DLD1 (cell line): ENCODE measurements around the gene LMBR1.

Experiments used
- in situ Hi-C: cut with HindIII; loops from 2 replicates; pipeline ENCODE4 v1.10.0; 2017; ENCODE audit warnings: low sequenced_read_pairs

Gene LMBR1

GRCh38 chr7:156764016-156764669 lies 128.8 kb downstream of the LMBR1 start:
- in situ Hi-C loops = no loop called here

GRCh38 chr7:156759579-156760202 lies 133.3 kb downstream of the LMBR1 start:
- in situ Hi-C loops = no loop called here

- in situ Hi-C loops = no loop called here
Observed at GRCh38 chr7:156759143-156759542, 133.8 kb downstream of the LMBR1 start.

- in situ Hi-C loops = no loop called here
Observed at GRCh38 chr7:156754201-156754600, 138.8 kb downstream of the LMBR1 start.

- in situ Hi-C loops = no loop called here
Observed at GRCh38 chr7:156753630-156754029, 139.4 kb downstream of the LMBR1 start.

GRCh38 chr7:156753229-156753560 lies 139.8 kb downstream of the LMBR1 start:
- in situ Hi-C loops = no loop called here

- in situ Hi-C loops = no loop called here
Observed at GRCh38 chr7:156752367-156753228, 140.4 kb downstream of the LMBR1 start.

GRCh38 chr7:156751319-156751718 lies 141.7 kb downstream of the LMBR1 start:
- in situ Hi-C loops = no loop called here

- in situ Hi-C loops = no loop called here
Observed at GRCh38 chr7:156747718-156748117, 145.3 kb downstream of the LMBR1 start.

GRCh38 chr7:156746891-156747290 lies 146.1 kb downstream of the LMBR1 start:
- in situ Hi-C loops = no loop called here

- in situ Hi-C loops = no loop called here
Observed at GRCh38 chr7:156739596-156739995, 153.4 kb downstream of the LMBR1 start.

GRCh38 chr7:156735851-156736250 lies 157.1 kb downstream of the LMBR1 start:
- in situ Hi-C loops = no loop called here

- in situ Hi-C loops = no loop called here
Observed at GRCh38 chr7:156733638-156734037, 159.3 kb downstream of the LMBR1 start.

GRCh38 chr7:156732091-156732625 lies 160.8 kb downstream of the LMBR1 start:
- in situ Hi-C loops = no loop called here

GRCh38 chr7:156731651-156732050 lies 161.3 kb downstream of the LMBR1 start:
- in situ Hi-C loops = no loop called here

GRCh38 chr7:156725936-156726335 lies 167.0 kb downstream of the LMBR1 start:
- in situ Hi-C loops = no loop called here

GRCh38 chr7:156725073-156725472 lies 167.9 kb downstream of the LMBR1 start:
- in situ Hi-C loops = no loop called here

GRCh38 chr7:156722043-156722826 lies 170.7 kb downstream of the LMBR1 start:
- in situ Hi-C loops = loop anchor here (5.0 kb wide), 1 partner anchor 105 kb away; no protein-coding TSS in a partner anchor

GRCh38 chr7:156703773-156704482 lies 189.1 kb downstream of the LMBR1 start:
- in situ Hi-C loops = no loop called here

GRCh38 chr7:156703209-156703608 lies 189.8 kb downstream of the LMBR1 start:
- in situ Hi-C loops = no loop called here
